ENCODE measurements around the gene ELL2.

ELL2 gene

DNA sequence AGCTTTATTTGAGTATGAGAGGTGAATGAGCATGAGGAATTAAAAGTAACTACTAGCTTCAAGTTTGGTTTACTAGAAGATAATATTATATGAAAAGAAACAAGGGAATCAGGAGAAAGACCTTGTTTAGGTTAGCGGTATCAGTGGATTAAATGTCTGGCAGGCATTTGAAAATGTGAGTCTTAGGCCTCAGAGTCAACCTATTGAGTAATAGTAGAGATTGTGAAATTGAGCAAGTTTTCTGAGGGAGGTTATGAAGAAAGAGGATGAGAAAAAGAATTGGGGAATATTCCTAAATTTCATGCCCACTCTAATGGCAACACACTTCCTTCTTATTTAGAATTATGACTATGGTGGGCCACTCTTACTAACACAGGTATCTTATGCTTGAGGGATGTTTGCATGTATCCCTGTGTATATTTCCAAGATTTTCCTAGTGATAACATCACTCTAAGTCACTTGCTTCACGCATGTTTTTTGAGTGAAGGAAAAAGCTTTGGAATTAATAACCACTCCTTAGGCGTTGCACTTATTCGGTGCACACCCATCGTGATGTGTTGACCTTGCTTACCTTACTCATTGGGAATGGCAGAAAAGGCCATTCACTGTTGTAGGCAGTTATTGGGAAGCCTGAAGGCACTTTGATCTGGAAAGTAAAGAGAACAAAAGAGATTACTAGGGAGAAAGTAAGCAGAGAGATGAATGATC is 8.2 kb upstream of the ELL2 start:
- TF ChIP-seq GATA2 (IDR thresholded peaks at IDR 0.05; ENCODE audit: low read depth, low read length): no peak
- TF ChIP-seq GATA3 (IDR thresholded peaks at IDR 0.05; ENCODE audit: low read depth, low read length): no peak

DNA sequence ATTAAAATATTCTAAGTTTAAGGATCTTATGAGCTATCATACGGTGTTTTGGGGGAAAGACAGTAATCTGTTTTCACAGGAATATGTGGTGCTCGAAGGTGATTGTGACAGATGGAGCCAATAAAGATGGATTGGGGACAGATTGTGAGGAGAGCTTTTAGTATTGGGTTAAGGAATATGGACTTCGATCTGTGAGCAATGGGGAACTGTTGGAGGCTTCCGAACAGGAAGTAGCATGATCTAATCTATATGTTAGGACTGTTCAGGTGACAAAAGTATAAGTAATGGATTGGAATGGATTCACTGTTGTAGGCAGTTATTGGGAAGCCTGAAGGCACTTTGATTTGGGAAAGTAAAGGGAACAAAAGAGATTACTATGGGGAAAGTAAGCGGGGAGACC is 7.4 kb upstream of the ELL2 start:
- no peak for TF ChIP-seq GATA3 (IDR thresholded peaks at IDR 0.05; ENCODE audit: low read depth, low read length)
- TF ChIP-seq GATA2 (IDR thresholded peaks at IDR 0.05; ENCODE audit: low read depth, low read length): no peak

DNA sequence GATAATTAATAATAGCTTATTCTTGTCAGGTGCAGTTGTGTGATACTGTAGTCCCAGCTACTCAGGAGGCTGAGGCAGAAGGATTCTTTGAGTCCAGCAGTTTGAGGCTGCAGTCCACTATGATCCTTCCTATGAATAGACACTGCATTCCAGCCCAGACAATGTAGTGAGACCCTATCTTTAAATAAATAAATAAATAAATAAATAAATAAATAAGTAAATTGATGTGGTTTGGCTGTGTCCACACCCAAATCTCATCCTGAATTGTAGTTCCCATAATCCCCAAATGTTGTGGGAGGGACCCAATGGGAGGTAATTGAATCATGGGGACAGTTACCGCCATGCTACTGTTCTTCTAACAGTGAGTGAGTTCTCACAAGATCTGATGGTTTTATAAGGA is 5.6 kb upstream of the ELL2 start:
- TF ChIP-seq GATA2 (IDR thresholded peaks at IDR 0.05; ENCODE audit: low read depth, low read length): no peak

DNA sequence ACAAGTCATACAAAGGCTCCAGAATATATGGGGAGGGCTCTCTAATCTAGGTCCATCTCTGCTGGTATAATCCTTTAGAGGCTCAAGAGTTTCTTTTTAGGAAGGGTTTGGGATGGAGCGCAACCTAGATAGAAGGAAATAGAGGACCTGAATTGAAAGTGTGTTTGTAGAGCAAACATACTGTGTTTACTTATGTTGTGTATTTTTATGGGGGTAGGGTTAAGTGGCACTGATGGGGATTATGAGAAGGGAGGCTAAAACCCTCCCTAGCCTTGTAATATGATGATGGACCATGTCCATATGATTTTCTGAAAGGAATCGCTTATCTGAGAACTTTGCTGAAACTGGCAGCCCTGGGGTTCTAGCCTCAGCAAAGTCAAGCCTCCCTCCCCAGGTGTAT is 4.4 kb upstream of the ELL2 start:
- no peak for TF ChIP-seq GATA2 (IDR thresholded peaks at IDR 0.05; ENCODE audit: low read depth, low read length)

DNA sequence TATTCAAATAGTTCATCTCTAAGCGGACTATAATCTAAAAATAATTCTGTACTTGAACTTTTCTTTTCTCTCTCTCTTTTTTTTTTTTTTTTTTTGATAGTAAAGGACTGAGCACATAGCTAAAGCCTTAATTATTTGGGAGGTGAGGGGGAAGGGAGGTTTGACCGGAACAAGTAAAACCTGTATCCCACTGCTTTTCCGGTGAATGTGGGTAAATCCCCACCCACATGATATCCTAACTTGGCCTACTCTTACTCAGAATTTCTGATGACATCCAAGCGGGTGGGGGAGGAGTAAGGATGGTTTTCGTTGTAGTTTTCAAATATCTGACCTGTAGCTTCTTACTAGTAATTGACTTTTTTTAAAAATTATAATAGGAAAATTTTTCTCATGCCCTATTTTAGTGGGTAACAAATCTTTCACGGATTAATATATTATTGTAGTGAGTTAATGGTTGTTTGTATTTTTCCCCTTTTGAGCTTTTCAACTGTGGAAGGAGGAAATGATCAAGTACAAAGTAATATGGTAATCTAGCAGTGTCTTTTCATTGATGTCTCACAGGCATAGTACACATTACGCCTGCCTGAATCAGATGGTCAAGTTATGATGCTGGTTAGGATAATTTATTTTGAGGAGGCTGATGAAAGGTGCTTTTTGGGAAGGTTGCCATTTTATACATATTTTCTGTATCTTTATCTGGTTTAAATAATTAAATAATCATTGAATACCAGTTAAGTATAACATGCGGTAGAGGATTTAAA is 2.2 kb upstream of the ELL2 start:
- TF ChIP-seq GATA2 (IDR thresholded peaks at IDR 0.05; ENCODE audit: low read depth, low read length): no peak
- TF ChIP-seq GATA3 (IDR thresholded peaks at IDR 0.05; ENCODE audit: low read depth, low read length): no peak

DNA sequence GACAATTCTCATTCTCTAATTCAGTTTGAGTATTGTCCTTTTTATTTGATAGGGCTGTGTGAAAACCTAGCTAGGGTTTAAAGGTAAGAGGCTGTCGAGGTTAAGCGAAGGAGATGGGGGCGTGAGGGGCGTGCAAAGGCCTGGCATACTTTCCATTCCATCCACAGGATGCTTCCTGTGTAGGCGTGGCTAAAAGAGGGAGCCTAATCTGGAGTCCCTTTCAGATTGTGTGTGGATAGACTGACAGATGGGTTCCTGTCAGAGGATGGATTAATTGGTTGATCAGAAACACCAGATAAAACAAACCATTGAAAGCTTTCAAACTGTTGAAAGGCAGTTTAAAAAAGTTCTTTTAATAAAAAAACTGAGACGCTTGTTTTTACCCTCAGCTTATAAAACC is 1.1 kb upstream of the ELL2 start:
- TF ChIP-seq GATA3 (IDR thresholded peaks at IDR 0.05; ENCODE audit: low read depth, low read length) (no peak), GATA2 (IDR thresholded peaks at IDR 0.05; ENCODE audit: low read depth, low read length) (no peak)

DNA sequence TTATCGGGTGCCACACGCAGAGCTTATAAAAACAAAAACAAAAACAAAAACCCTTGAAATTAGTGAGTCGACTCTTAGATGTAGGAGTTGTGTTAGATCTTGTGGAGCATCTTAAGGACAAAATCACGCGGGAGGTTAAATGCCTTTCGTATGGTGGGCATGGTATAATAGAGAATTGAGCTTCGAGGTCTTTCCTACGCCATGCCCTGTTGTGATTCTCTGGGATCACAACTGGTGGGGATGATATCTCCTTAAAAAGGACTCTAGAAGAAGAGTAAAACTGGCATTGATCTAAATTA is 773 bp upstream of the ELL2 start:
- TF ChIP-seq GATA3 (IDR thresholded peaks at IDR 0.05; ENCODE audit: low read depth, low read length) (no peak), GATA2 (IDR thresholded peaks at IDR 0.05; ENCODE audit: low read depth, low read length) (no peak)

DNA sequence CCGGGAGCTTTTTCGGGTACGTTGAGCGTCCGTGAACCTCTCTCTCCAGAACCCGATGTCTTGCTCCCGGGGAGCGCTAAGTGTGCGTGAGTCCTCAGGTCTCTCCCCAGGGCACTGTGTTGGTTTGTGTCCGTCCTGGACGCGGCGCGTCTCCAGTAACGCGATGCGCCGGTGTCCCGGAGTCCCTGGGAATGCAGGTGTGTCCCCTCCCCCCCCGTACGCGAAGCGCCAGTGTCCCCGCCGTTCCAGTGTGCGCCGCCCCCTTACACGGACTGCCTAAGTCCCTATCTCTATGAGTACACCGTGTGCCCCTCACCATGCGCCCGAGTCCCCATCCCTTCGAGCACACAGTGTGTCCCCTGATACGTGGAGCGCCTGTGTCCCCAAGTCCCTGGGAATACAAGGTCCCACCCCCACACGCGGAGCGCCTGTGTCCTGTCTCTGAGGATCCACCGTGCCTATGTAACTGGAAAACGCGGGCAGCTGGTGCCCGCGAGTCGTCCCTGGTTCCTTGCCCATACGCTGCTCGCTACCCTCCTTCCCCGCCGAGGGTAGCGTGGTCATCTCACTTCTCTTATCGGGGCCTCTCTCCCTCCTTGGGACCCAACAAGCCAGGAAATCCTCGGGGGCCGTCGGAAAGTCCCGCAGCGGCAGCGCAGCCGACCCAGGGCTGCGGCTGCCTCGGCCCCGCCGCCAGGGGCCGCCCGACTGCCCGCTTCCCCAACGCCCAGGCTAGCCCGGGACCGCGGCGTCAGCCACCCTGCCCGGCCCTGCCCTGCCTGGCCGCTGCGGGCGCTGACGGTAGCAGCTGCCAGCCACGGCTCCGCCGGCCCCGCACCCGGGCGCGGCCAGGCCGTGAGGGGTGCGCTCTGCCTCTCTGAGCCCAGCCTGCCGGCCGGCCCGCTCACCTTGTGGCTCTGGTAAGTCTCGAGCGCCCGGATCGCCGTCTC is 709 bp downstream of the ELL2 start:
- TF ChIP-seq GATA3 (IDR thresholded peaks at IDR 0.05; ENCODE audit: low read depth, low read length) (no peak), GATA2 (IDR thresholded peaks at IDR 0.05; ENCODE audit: low read depth, low read length) (no peak)

DNA sequence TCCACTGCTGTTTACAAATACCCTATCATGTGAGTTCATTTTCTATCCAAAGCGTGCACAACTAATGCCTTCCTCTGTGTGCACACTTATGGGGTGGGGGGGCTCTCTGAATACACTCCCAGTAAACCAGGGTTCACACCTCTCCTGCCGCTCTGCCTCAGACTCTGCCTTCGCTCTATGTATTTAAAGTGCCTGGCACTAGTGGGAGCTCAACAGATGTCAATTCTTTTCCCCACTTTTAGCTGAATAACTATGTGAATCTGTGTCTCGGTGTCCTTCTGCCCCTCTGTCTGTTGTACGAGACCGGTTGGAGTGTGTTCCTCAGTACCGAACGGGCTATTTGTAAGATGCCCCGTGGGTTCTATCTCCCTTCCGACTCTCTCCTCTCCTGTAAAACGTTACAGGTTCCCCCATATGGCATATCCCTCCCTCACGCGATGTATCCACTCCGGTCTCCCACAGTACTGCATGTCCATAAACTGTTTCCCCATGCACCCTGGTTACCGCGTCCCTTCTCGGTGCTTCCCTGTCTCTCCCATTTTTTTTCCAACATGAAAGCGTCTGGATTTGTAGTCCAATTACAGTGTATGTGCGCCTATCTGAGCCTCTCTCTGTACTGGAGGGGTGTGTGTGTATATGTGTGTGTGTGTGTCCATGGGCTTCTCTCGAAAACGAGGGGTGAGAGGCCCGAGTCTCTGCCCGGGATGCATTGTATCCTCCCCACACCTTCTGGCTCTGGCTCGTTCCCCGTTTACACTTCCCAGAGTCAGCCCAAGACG is 1.6 kb downstream of the ELL2 start:
- no peak for TF ChIP-seq GATA2 (IDR thresholded peaks at IDR 0.05; ENCODE audit: low read depth, low read length)
- TF ChIP-seq GATA3 (IDR thresholded peaks at IDR 0.05; ENCODE audit: low read depth, low read length): no peak

DNA sequence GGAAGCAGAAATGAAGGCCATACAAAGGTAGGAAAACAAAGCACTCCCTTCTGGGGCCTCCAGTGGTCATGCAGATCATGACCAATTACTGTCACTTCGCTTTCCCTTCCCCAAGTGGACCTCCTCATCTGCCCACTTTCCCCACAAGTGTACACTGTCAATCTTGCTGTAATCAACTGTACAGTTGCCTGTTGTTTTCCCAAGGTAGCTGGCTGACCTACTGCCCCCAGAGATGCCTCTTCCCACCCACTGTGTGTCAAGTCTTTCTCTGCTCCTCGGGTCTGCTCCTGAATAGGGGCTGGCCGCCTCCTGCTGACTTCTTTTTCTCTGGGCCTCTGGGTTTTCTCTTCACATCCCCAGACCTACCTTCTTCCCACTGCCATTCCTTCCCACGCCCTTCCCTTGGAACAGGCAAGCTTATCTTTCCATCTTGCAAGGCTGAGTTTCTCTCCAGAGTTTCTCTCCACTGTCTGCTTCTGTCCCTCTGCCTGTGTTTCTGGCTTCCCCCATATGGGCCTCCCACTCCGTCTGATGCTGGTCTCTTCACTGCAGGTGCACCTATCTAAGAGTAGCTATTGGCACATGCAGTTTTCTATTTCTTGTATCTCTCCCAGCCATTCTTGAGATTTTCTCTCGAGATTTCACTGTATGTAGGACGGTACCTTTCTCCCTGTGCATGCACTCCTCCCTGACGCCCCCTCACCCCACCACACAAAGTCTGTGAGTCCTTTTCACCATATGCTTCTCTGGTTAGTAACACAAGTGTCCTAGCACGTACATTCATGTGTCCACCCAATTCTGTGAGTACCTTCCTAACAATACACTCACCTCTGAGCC is 2.4 kb downstream of the ELL2 start:
- TF ChIP-seq GATA2 (IDR thresholded peaks at IDR 0.05; ENCODE audit: low read depth, low read length) (peak; percentile 29), GATA3 (IDR thresholded peaks at IDR 0.05; ENCODE audit: low read depth, low read length) (no peak)

DNA sequence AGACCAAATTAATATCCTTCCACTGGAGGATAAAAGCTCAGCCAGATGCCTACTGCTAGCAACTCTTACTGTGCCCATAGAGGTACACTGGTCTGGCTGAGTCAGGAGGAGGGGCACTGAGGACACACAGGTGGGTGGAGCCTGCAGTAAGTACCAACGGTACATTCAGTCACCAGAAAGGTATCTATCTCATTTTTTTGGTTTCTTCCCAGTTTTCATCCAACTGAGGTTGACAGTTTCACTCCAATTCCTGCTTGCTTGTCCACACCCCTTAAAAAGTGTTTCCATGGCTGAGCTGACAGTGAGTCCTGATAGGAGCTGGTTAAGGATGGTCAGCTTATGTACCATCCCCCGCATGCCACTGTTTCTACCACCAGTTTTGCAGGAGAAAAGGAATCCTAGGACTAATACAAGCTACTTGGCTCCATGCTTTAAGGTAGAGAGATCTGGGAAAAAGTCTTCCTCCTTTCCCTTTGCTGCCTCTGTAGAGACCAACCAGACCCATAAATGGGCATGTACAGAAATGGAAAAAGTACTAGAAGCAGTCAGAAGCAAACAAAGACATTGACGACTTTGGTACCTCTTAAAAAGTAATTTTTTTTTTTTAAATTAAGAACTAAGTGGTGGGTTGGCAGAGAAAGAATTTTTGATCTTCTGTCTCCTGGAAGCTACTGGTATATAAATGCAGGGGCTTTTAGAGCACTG is 3.2 kb downstream of the ELL2 start:
- TF ChIP-seq GATA2 (IDR thresholded peaks at IDR 0.05; ENCODE audit: low read depth, low read length) (no peak), GATA3 (IDR thresholded peaks at IDR 0.05; ENCODE audit: low read depth, low read length) (no peak)

DNA sequence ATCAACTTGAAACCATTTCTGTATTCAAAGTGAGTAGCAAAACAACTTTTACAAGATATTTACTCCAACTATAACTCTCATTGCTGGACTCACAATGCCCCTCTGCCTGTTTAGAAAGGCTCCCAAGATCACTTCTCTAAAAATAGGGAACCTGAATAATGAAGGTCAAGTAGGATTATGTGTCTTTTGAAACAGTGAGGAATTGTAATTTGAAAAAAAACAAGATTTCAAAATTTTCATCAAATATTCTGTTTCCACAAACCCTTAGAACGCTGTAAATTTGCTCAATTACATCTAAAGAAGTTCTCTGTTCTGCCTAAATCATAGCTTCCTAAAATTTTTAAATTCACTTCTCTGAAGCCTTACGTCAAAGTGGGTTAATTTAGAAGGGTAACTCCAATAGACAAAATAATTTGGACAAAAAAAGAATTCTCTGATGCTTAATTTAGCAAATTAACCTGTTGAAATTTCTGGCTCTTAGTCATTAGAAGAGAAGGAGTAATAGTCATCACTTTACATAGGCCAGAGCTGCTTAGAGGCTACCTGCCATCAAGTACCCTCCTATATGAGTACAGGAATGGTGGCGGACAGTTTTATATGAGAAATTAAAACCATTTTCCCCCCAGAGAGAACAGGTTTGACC is 4.0 kb downstream of the ELL2 start:
- TF ChIP-seq GATA2 (IDR thresholded peaks at IDR 0.05; ENCODE audit: low read depth, low read length) (no peak), GATA3 (IDR thresholded peaks at IDR 0.05; ENCODE audit: low read depth, low read length) (no peak)

Data from SH-SY5Y (cell line).